Measurements from ENCODE around the gene MCM3AP.
"Not testable (repeated sequence)": the region's sequence is repeated elsewhere in the genome, so short reads cannot be mapped to it uniquely, and the experiment has no call there.

MCM3AP gene

DNA sequence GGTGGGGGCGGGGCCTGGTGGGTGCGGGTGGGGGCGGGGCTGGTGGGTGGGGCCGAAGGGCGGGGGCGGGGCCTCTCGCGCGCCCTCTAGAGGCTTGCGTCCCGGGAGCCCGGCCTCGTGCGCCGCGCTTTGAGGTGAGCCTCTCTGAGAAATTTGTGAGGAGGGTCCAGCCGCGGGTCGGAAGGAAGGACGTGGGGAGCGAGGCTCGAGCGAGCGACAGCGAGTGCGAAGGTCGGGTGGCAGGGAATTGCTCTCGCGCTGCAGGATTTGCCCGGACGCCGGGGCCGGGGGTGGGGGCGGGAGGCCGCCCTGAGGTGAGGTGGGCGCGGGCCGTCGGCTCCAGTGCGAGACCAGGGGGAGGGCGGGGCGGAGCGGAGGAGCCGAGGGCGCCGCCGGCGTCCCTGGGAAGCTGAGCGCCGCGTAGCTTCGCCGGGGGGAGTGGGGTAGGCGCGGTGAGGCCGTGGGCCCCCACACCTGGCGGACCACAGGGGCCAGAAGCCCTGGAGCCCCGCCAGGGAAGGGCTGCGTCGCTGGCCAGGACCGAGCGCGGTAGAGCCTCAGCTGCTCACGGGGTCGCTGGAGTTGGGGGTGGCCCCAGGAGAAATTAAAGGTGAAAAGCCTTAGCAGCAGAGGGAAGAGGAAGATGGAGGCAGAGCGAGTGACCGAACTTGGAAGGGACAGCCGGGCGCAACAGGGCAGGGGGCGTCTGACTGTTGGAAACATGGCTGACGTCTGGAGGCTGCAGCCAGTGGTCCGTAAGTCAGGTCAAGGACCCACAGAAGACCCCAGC lies 56.1 kb downstream of the MCM3AP start:
- H3K27me3 Mint-ChIP-seq: peaks cover 2% of the 10 kb centered on the region
- peaks cover 52% of the 10 kb centered on the region for H3K4me1 Mint-ChIP-seq (ENCODE audit: low read depth)
- peak overlapping the region; percentile 85 for H3K4me3 Mint-ChIP-seq
- H3K27ac Mint-ChIP-seq: peak overlapping the region; percentile 83
- peaks cover 57% of the 10 kb centered on the region for H3K36me3 Mint-ChIP-seq (ENCODE audit: low read depth)
- intact Hi-C loops (cut with micrococcal nuclease): loop anchor here (2.0 kb wide), 2 partner anchors 45 to 95 kb away; partner anchors contain the start of genes PCNT and SPATC1L
- H3K9me3 Mint-ChIP-seq: no peaks in the 10 kb centered on the region

- intact Hi-C loops (cut with micrococcal nuclease): loop anchor here (1.0 to 2.0 kb wide), 3 partner anchors 44 to 96 kb away; partner anchors contain the start of genes PCNT, SPATC1L and YBEY
- Mint-ChIP-seq H3K36me3 (ENCODE audit: low read depth) (peaks cover 53% of the 10 kb centered on the region), H3K27me3 (peaks cover 2% of the 10 kb centered on the region), H3K4me1 (ENCODE audit: low read depth) (peaks cover 52% of the 10 kb centered on the region), H3K27ac (peak within 1 kb of the TSS; percentile 83), H3K4me3 (peak within 1 kb of the TSS; percentile 85), H3K9me3 (no peaks in the 10 kb centered on the region)
Observed at GRCh38 chr21:46228345-46229051, 56.9 kb downstream of the MCM3AP start, which contains the start of gene LSS. TSS of gene LSS (minus strand) at chr21:46228774. CDS start at chr21:46228745, 29 bp downstream.

- H3K4me3 Mint-ChIP-seq: peak overlapping the region; percentile 78
- peaks cover 52% of the 10 kb centered on the region for H3K4me1 Mint-ChIP-seq (ENCODE audit: low read depth)
- peaks cover 2% of the 10 kb centered on the region for H3K27me3 Mint-ChIP-seq
- no peaks in the 10 kb centered on the region for H3K9me3 Mint-ChIP-seq
- intact Hi-C loops (cut with micrococcal nuclease): loop anchor here (1.0 to 2.0 kb wide), 3 partner anchors 43 to 97 kb away; partner anchors contain the start of genes PCNT, SPATC1L and YBEY
- peaks cover 52% of the 10 kb centered on the region for H3K36me3 Mint-ChIP-seq (ENCODE audit: low read depth)
- H3K27ac Mint-ChIP-seq: peak overlapping the region; percentile 83
Observed at GRCh38 chr21:46227811-46228344, 57.5 kb downstream of the MCM3AP start.

- Mint-ChIP-seq H3K27ac (peak overlapping the region; percentile 83), H3K4me1 (ENCODE audit: low read depth) (peaks cover 52% of the 10 kb centered on the region), H3K27me3 (peaks cover 2% of the 10 kb centered on the region), H3K36me3 (ENCODE audit: low read depth) (peaks cover 53% of the 10 kb centered on the region), H3K9me3 (no peaks in the 10 kb centered on the region), H3K4me3 (peak overlapping the region; percentile 78)
- intact Hi-C loops (cut with micrococcal nuclease): no loop called here
Observed at GRCh38 chr21:46226920-46227599, 58.4 kb downstream of the MCM3AP start.

GRCh38 chr21:46226146-46226545 lies 59.3 kb downstream of the MCM3AP start:
- H3K27me3 Mint-ChIP-seq: peaks cover 2% of the 10 kb centered on the region
- peak overlapping the region; percentile 83 for H3K27ac Mint-ChIP-seq
- H3K4me1 Mint-ChIP-seq (ENCODE audit: low read depth): peaks cover 45% of the 10 kb centered on the region
- no peak overlapping the region for H3K4me3 Mint-ChIP-seq
- H3K36me3 Mint-ChIP-seq (ENCODE audit: low read depth): peaks cover 54% of the 10 kb centered on the region
- intact Hi-C loops (cut with micrococcal nuclease): no loop called here
- H3K9me3 Mint-ChIP-seq: no peaks in the 10 kb centered on the region

DNA sequence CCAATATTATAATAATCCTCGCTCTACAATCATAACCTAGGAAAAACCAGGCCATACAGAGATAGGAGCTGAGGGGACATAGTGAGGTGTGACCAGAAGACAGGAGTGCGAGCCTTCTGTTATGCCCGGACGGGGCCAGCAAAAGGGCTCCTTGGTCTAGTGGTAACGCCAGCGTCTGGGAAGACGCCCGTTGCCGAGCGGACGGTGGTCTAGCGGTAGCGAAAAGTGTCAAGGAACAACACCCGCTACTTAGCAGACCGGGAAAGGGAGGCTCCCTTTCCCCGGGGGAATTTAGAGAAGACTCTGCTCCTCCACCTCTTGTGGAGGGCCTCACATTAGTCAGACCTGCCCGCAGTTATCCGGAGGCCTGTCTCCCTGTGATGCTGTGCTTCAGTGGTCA lies 61.8 kb downstream of the MCM3AP start:
- Mint-ChIP-seq H3K4me1 (ENCODE audit: low read depth) (peaks cover 27% of the 10 kb centered on the region), H3K36me3 (ENCODE audit: low read depth) (peaks cover 68% of the 10 kb centered on the region)
- H3K27me3 Mint-ChIP-seq; H3K4me3 Mint-ChIP-seq; H3K9me3 Mint-ChIP-seq; H3K27ac Mint-ChIP-seq; intact Hi-C loops (cut with micrococcal nuclease): not testable (repeated sequence)

DNA sequence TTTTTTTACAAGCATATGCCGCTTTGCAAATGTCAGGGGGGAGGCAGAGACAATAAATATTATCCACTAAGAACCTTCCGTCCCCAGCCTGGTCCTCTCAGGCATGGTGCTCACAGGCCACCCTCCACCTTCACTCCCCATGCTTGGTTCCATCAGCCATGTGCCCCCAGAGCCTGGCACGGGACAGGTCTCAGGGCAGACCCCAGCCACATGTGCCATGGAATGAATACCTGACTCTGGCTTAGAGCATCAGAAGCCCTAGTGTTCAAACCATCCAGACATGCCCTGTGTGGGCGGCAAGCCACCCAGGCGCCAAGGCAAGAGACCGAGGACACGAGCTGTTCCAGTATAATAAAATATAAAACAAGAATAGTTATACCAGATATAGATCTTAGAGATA lies 62.2 kb downstream of the MCM3AP start:
- no peaks in the 10 kb centered on the region for H3K27me3 Mint-ChIP-seq
- H3K9me3 Mint-ChIP-seq: no peaks in the 10 kb centered on the region
- peaks cover 27% of the 10 kb centered on the region for H3K4me1 Mint-ChIP-seq (ENCODE audit: low read depth)
- H3K36me3 Mint-ChIP-seq (ENCODE audit: low read depth): peaks cover 65% of the 10 kb centered on the region
- no peak overlapping the region for H3K27ac Mint-ChIP-seq
- intact Hi-C loops (cut with micrococcal nuclease): no loop called here
- H3K4me3 Mint-ChIP-seq: no peak overlapping the region

DNA sequence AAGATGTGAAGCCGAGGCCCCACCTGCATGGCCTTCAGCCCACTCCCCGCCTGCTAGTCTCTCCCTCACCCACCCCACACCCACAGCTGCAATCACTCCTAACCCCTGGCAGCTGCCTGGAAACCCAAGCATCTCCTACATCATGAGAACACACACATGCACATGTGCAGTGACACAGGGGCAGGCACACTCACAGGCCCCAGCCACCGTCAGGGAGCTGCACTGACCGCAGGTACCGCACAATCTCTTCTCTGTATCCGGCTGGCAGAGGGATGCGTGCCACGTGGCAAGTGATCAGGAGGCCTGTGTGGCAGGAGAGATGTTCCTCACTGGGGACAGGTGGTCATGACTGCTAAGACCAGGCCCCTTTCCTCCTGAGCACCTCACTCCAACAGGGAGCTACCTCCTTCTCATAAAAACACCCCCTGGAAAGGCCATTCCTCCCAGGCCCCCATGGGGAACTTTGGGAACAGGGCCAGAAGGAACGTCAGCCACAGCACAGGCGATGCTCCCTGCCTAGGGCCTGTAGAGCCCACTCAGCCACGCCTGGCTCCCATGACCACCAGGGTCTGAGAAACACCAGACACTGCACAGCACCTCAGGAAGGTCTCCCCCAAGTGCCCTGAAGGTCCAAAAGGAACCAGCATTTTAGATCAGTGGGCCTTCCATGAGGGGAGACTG lies 62.8 kb downstream of the MCM3AP start:
- intact Hi-C loops (cut with micrococcal nuclease): no loop called here
- Mint-ChIP-seq H3K9me3 (no peaks in the 10 kb centered on the region), H3K27ac (no peak overlapping the region)

GRCh38 chr21:46221664-46222435 lies 63.6 kb downstream of the MCM3AP start:
- Mint-ChIP-seq H3K27ac (no peak overlapping the region), H3K4me1 (ENCODE audit: low read depth) (peaks cover 16% of the 10 kb centered on the region), H3K9me3 (no peaks in the 10 kb centered on the region), H3K27me3 (no peaks in the 10 kb centered on the region), H3K4me3 (no peak overlapping the region), H3K36me3 (ENCODE audit: low read depth) (peaks cover 73% of the 10 kb centered on the region)
- intact Hi-C loops (cut with micrococcal nuclease): no loop called here

More for the DNA sequence above, 62.8 kb downstream of the MCM3AP start:
- Mint-ChIP-seq H3K4me1 (ENCODE audit: low read depth) (peaks cover 23% of the 10 kb centered on the region), H3K36me3 (ENCODE audit: low read depth) (peaks cover 70% of the 10 kb centered on the region), H3K4me3 (no peak overlapping the region), H3K27me3 (no peaks in the 10 kb centered on the region)

DNA sequence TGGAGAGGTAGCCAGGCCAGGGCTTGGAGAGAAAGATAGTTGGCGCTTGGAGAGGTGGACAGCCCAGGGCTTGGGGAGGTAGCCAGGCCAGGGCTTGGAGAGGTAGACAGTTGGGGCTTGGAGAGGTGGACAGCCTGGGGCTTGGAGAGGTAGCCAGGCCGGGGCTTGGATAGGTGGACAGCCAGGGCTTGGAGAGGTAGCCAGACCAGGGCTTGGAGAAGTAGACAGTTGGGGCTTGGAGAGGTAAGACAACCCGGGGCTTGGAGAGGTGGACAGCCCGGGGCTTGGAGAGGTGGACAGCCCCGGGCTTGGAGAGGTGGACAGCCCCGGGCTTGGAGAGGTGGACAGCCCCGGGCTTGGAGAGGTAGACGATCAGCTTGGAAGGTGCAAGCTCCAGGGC lies 64.6 kb downstream of the MCM3AP start:
- Mint-ChIP-seq H3K27me3 (no peaks in the 10 kb centered on the region), H3K9me3 (no peaks in the 10 kb centered on the region), H3K4me1 (ENCODE audit: low read depth) (peaks cover 5% of the 10 kb centered on the region), H3K4me3 (no peak overlapping the region), H3K36me3 (ENCODE audit: low read depth) (peaks cover 78% of the 10 kb centered on the region), H3K27ac (no peak overlapping the region)
- intact Hi-C loops (cut with micrococcal nuclease): no loop called here

DNA sequence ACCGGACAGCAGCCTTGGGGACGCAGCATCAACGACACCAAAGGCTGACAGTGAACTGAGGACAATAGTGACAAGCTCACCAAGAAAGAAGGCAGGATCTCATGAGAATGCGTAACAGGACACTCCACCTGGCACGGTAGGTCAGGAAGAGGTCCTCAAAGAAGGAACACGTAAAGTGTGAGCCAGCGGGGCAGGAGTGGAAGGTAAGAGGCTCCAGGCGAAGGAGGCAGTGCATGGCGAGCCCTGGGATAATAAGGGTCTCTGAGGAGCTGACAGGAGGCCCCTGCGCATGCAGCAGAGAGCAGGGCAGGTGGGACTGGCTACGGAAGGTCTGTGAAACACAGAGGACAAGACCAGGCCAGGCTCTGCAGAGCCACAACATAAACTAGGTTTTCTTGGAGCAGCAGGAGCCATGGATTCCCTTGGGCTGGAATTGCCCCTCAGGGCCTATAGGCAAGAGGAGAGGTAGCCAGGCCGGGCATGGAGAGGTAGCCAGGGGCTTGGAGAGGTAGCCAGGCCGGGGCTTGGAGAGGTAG lies 65.1 kb downstream of the MCM3AP start:
- H3K27ac Mint-ChIP-seq: no peak overlapping the region
- H3K36me3 Mint-ChIP-seq (ENCODE audit: low read depth): peaks cover 78% of the 10 kb centered on the region
- H3K4me1 Mint-ChIP-seq (ENCODE audit: low read depth): peaks cover under 1% of the 10 kb centered on the region
- H3K9me3 Mint-ChIP-seq: no peaks in the 10 kb centered on the region
- H3K27me3 Mint-ChIP-seq: no peaks in the 10 kb centered on the region
- intact Hi-C loops (cut with micrococcal nuclease): no loop called here
- no peak overlapping the region for H3K4me3 Mint-ChIP-seq

GRCh38 chr21:46219591-46220239 lies 65.7 kb downstream of the MCM3AP start:
- no peaks in the 10 kb centered on the region for H3K9me3 Mint-ChIP-seq
- H3K4me1 Mint-ChIP-seq (ENCODE audit: low read depth): no peaks in the 10 kb centered on the region
- no peaks in the 10 kb centered on the region for H3K27me3 Mint-ChIP-seq
- intact Hi-C loops (cut with micrococcal nuclease): no loop called here
- H3K36me3 Mint-ChIP-seq (ENCODE audit: low read depth): peaks cover 83% of the 10 kb centered on the region
- H3K27ac Mint-ChIP-seq: no peak overlapping the region
- H3K4me3 Mint-ChIP-seq: no peak overlapping the region

All from dendritic cell treated with granulocyte-macrophage colony-stimulating factor and Interleukin-4, amounts not matched to agents 40 ng/mL and 50 ng/mL, for 4 days (primary cell).